ENCODE measurements around the gene YPEL3.

YPEL3 gene

DNA sequence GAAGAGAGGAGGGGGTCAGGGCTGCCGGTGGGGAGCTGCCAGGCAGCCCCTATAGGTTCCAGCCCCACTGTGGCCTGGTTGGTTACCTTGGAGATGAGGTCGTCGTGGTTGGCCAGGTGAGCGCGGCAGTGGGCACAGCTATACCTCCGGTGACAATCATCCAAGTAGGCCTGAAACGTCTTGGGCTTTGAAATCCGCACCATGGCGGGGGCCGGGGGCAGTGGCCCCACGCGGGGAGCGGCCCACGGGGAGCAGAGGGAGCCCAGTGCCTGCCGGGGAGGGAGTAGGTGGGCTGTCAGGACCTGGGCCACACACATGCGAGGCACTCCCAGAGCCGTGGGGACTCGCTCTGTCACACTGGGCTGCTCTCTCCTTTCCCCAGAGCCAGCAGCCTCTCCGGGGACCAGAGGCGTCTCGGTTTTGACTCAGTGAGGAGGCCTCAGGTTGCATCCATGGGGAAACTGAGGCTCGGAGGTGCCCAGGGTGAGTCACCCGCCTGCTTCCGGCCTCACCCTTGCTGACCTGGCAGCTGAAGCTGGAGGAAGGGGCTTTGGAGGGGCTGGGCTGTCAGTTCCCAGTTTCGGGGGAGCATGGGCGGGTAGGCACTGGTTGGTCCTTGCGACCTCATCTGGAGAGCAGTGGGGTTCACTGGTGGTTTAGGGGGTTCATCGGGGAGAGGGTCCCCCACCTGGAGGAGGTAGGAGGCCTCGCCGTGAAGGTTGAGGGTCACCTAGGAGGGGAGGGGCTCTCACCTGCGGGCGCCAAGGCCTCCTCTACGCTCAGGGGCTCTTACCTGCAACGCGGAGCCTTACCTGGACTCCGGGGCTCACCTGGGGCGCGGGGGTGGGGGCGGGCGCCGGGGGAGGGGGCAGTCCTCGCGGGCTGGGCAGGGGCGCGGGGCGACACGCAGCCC, 591 bp downstream of the YPEL3 start:
- H3K4me3 ChIP-seq (ENCODE audit: low read depth, low read length), result peak overlapping the region; percentile 75
- DNase-seq (ENCODE audit: low read depth), result no peak
- TF ChIP-seq, protein P1, sequence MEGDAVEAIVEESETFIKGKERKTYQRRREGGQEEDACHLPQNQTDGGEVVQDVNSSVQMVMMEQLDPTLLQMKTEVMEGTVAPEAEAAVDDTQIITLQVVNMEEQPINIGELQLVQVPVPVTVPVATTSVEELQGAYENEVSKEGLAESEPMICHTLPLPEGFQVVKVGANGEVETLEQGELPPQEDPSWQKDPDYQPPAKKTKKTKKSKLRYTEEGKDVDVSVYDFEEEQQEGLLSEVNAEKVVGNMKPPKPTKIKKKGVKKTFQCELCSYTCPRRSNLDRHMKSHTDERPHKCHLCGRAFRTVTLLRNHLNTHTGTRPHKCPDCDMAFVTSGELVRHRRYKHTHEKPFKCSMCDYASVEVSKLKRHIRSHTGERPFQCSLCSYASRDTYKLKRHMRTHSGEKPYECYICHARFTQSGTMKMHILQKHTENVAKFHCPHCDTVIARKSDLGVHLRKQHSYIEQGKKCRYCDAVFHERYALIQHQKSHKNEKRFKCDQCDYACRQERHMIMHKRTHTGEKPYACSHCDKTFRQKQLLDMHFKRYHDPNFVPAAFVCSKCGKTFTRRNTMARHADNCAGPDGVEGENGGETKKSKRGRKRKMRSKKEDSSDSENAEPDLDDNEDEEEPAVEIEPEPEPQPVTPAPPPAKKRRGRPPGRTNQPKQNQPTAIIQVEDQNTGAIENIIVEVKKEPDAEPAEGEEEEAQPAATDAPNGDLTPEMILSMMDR (conservative IDR thresholded peaks at IDR 0.05; ENCODE audit: low read depth, low read length), result no peak

DNA sequence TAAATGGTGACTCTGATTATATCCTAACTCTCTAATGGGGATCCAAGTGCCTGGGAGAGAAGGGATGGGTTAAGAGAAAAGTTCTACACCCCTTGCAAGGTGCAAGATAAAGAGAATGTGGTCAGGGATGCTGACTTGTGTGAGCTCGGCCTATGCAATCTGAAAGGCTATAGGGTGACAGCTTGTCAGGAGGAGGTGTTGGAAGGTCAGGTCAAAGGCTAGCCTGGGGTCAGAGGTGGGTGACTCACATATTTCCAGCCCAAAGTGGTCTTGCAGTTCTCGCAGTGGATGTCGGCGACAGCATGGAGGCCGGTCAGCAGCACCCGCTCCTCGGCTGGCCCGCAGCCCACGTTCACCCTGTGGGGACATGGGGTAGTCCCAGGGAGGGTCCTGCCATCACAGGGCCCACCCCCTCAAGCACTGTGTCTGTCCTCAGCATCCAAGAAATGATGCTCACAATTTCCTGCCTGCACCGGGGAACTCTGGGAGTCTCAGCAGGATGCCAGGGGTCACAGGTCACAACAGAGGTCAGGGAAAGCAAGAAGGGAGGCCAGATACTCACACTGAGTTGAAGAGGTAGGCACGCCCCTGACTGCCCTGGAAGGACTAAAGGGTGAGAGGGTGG, 1.4 kb downstream of the YPEL3 start:
- TF ChIP-seq, protein P1 (conservative IDR thresholded peaks at IDR 0.05; ENCODE audit: low read depth, low read length), result no peak
- peak overlapping the region; percentile 75 for H3K4me3 ChIP-seq (ENCODE audit: low read depth, low read length)
- DNase-seq (ENCODE audit: low read depth), result no peak

DNA sequence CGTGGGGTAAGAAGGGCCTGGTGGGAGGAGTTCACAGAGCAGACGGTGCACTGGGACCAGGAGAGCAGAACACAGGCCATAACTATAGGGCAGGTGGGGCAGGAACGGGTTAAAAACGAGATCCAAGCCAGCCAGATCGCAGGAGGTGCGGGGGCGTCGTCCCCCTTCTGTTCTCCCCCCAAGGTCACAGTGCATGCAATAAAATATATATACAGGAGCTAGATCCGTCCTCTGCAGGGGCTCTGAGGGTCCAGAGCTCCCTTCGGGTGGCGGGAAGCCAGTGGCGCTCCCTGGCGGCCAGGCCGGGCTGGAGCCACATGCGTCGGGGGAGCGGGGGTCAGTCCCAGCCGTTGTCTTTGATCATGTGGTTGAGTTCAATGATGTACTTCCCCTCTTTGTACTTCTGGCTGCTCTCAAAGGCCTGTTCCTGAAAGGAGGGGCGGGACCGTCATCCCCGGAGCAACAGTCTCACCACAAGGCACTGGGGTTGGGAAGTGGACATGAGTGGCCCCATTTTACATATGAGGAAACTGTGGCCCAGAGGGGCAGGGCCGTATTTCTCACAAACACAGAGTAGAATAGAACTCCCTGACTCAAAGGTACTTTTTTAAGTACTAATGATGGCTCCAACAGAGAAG, 3.5 kb downstream of the YPEL3 start:
- peak; percentile 76 for DNase-seq (ENCODE audit: low read depth)
- TF ChIP-seq, protein P1 (conservative IDR thresholded peaks at IDR 0.05; ENCODE audit: low read depth, low read length), result peak; percentile 82
- H3K4me3 ChIP-seq (ENCODE audit: low read depth, low read length), result peak overlapping the region; percentile 65

DNA sequence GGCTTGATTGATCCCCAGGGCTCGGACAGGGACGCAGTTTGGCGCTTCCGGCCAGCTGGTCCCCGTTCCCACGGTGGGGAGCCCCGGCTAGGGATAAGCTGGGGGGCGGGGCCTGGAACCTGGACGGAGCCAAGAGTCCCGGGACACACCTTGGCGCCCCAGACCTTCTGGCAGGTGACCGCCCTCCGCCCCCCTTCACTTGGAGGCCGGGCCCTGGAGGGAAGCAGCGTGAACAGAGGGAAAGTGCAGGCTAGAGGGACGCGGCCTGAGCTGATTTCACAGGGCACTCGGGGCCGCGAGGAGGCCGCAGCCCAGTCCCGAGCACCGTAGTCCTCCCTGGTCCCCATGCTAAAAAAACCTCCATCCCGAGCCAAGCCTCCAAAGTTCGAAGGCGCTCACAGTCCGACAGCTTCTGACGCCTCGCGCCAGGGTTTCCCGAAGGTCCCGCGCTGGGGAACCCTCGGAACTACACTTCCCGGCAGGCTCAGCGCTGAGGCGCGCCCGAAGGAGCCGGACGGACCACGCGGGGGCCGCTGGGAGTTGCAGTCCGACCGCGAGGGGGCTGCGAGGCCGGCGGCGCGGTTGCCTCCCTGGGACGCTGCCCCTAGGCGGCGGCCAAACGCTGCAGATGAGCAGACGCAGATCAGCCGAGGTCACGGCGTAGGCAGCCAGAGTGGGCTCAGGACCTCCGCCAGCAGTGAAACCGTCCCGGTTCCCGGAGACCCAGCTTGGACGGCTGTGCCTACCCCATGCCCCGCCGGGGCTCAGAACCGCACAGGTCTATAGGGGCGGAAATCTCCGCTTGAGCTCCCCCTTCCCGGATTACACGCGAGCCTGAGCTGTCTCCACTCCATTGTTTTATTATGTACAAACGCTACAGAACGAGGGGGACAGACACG, 4.3 kb downstream of the YPEL3 start, which contains the start of gene TBX6:
Gene TBX6 (minus strand): TSS at position 451 of the 899 bp plus-strand sequence. CDS start 731 bp downstream, outside the sequence.
- DNase-seq (ENCODE audit: low read depth), result peak; percentile 90
- peak within 1 kb of the TSS; percentile 65 for H3K4me3 ChIP-seq (ENCODE audit: low read depth, low read length)
- TF ChIP-seq, protein P1 (conservative IDR thresholded peaks at IDR 0.05; ENCODE audit: low read depth, low read length), result peak; percentile 68

DNA sequence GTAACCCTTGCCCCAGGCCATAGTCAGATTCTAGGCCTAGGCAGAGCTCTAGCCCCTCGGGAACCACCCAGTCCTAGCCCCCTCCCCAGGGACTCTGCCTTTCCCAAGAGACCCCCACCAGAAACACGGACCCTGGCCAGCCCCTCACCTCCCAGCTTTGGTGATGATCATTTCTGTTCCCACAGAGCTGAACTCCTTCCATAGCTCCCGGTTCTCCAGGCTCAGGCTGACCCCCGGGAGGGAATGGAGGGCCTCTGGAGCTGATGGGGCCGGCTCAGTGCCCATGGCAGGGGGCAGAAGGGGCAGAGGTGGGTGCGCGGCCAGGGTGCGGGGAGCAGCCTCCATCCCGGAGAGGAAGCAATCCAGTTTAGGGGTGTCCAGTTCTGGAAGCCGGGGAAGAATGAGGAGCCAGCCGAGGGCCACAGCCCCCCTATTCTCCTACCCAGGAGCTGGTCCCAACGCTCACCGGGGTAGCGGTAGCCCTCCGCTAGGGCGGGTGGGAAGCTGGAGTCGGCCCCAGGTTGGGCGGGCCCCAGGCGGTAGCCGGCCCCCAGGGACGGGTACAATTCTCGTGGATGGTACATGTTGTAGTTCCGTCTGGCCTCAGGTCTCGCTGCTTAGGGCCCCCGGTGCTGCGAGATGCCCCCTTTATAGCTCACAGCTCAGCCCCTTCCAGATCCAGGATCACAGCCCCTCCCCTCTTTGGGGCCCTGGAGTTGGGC, 5.2 kb downstream of the YPEL3 start:
- DNase-seq (ENCODE audit: low read depth), result no peak
- H3K4me3 ChIP-seq (ENCODE audit: low read depth, low read length), result no peak overlapping the region
- TF ChIP-seq, protein P1 (conservative IDR thresholded peaks at IDR 0.05; ENCODE audit: low read depth, low read length), result no peak
